B cell (primary cell): Measurements from ENCODE around the gene NINL. TPM values are rescaled to one million over a fixed set of nuclear protein-coding genes. Genes with fewer than 3 reads are reported as not detected.

Source experiments
- ATAC-seq: fragments of 200-7000 bp; cut with Tn5 transposase; one replicate; pipeline ENCODE4 v1.10.0; 2021; ENCODE audit warnings: low read depth, mild to moderate bottlenecking, moderate number of reproducible peaks, moderate library complexity
- CTCF ChIA-PET: fragments of 350-600 bp; sonication (Branson Sonifier 250); formaldehyde crosslinking; loops from one replicate; lab custom pipeline; 2021; ENCODE audit warnings: antibody characterized with exemption, inconsistent platforms; lab: Charles Lee
- POLR2A ChIA-PET: fragments of 350-600 bp; sonication (Branson Sonifier 250); formaldehyde crosslinking; loops from one replicate; lab custom pipeline; 2021; ENCODE audit warnings: antibody characterized with exemption; lab: Charles Lee
- DNase-seq: peaks from one replicate; pipeline ENCODE4 v3.0.0; 2013
- H2AFZ ChIP-seq: 2 replicates; pipeline ENCODE4 v1.6.1; 2012; ENCODE audit warnings: mild to moderate bottlenecking, low read depth, low read length; ENCODE audit not compliant: insufficient read depth, poor library complexity, severe bottlenecking
- H3K27ac ChIP-seq, 2 donors: 1 replicate in 1 of 2; 2 replicates in 1 of 2; pipeline ENCODE4 v1.5.1; 2012 to 2013; ENCODE audit warnings: low read length in 2 of 2, mild to moderate bottlenecking in 2 of 2, moderate library complexity in 1 of 2
- H3K27me3 ChIP-seq, 4 experiments: fragments of 200-600 bp in 1 of 4; sonication (generic) in 1 of 4; replicated peaks in 1 of 4; 1 replicate in 2 of 4; 2 replicates in 2 of 4; pipeline versions ENCODE4 v1.6.1 to v1.7.0; 2013 to 2016; ENCODE audit warnings: low read length in 3 of 4, mild to moderate bottlenecking in 2 of 4, mixed read lengths in 1 of 4, moderate library complexity in 1 of 4; ENCODE audit not compliant: insufficient read depth in 4 of 4, control insufficient read depth in 3 of 4; ENCODE audit errors: control extremely low read depth in 1 of 4
- H3K36me3 ChIP-seq, 2 experiments: replicated peaks in 1 of 2; 1 replicate in 1 of 2; 2 replicates in 1 of 2; pipeline versions ENCODE4 v1.6.1 to v1.7.1; 2013; ENCODE audit warnings: low read length in 1 of 2; ENCODE audit not compliant: insufficient read depth in 2 of 2, control insufficient read depth in 1 of 2; ENCODE audit errors: control extremely low read depth in 1 of 2, extremely low read depth in 1 of 2
- H3K4me1 ChIP-seq, 2 donors: fragments of 200-600 bp in 1 of 2; sonication (generic) in 1 of 2; 1 replicate in 1 of 2; 2 replicates in 1 of 2; pipeline versions ENCODE4 v1.5.1 to v1.6.1; 2013 to 2017; ENCODE audit warnings: low read length in 2 of 2; ENCODE audit not compliant: control insufficient read depth in 2 of 2, insufficient read depth in 2 of 2
- H3K4me2 ChIP-seq: replicated peaks from 2 replicates; pipeline ENCODE3; 2012; ENCODE audit warnings: mild to moderate bottlenecking, low read depth, low read length; ENCODE audit not compliant: poor library complexity, severe bottlenecking
- H3K4me3 ChIP-seq, 5 experiments: fragments of 200-600 bp in 1 of 5; sonication (generic) in 1 of 5; 1 replicate in 3 of 5; 2 replicates in 2 of 5; pipeline versions ENCODE4 v1.5.1 to v1.7.0; 2011 to 2016; ENCODE audit warnings: low read length in 4 of 5, mild to moderate bottlenecking in 4 of 5, low read depth in 2 of 5, control low read depth in 1 of 5, moderate library complexity in 1 of 5; ENCODE audit not compliant: insufficient read depth in 1 of 5; ENCODE audit errors: control extremely low read depth in 1 of 5, extremely low read depth in 1 of 5
- H3K79me2 ChIP-seq: fragments of 200-600 bp; sonication (generic); one replicate; pipeline ENCODE4 v1.6.0; 2016; ENCODE audit warnings: low read length; ENCODE audit not compliant: control insufficient read depth, insufficient read depth
- H3K9ac ChIP-seq: fragments of 200-600 bp; sonication (generic); 2 replicates; pipeline ENCODE4 v1.6.1; 2017; ENCODE audit warnings: mild to moderate bottlenecking, low read length, moderate library complexity
- H3K9me3 ChIP-seq, 3 donors: one replicate each; pipeline versions ENCODE4 v1.6.1 to v1.7.1; 2013; ENCODE audit warnings: low read length in 2 of 3; ENCODE audit not compliant: control insufficient read depth in 2 of 3, insufficient read depth in 1 of 3; ENCODE audit errors: control extremely low read depth in 1 of 3
- H4K20me1 ChIP-seq: 2 replicates; pipeline ENCODE4 v1.6.0; 2012; ENCODE audit warnings: mild to moderate bottlenecking, low read length; ENCODE audit not compliant: insufficient read depth, control insufficient read depth, poor library complexity, severe bottlenecking
- H3K27ac Mint-ChIP-seq: one replicate; pipeline ENCODE4 v1.8.0; 2021; ENCODE audit warnings: mixed read lengths
- H3K27me3 Mint-ChIP-seq: one replicate; pipeline ENCODE4 v1.8.0; 2021; ENCODE audit warnings: mixed read lengths
- H3K4me1 Mint-ChIP-seq: one replicate; pipeline ENCODE4 v1.8.0; 2021; ENCODE audit warnings: mixed read lengths
- H3K4me3 Mint-ChIP-seq: one replicate; pipeline ENCODE4 v1.8.0; 2021; ENCODE audit warnings: mixed read lengths
- H3K9me3 Mint-ChIP-seq: one replicate; pipeline ENCODE4 v1.8.0; 2022; ENCODE audit warnings: mixed read lengths; ENCODE audit not compliant: insufficient read depth
- CTCF ChIP-seq: fragments of 200-600 bp; IDR thresholded peaks from one replicate; pipeline ENCODE4 v1.8.0; 2022; ENCODE audit warnings: antibody characterized with exemption, mild to moderate bottlenecking
- EZH2 ChIP-seq: IDR thresholded peaks from 2 replicates; pipeline ENCODE4 v1.6.1; 2012; ENCODE audit warnings: borderline replicate concordance, low read depth, mild to moderate bottlenecking, moderate library complexity, low read length; ENCODE audit not compliant: insufficient read depth, poor library complexity, severe bottlenecking
- whole genome bisulfite sequencing: methylation state at CpG from one replicate; pipeline ENCODE4 v1.1.5; 2013; ENCODE audit warnings: missing lambda C conversion rate; ENCODE audit not compliant: insufficient coverage; 5-methylcytosine and 5-hydroxymethylcytosine counted together
- intact Hi-C: fragments of 100-400 bp; cut with micrococcal nuclease; formaldehyde crosslinking; loops from one replicate; pipeline ENCODE4 v1.10.0; 2022
- polyA plus RNA-seq: library from polyadenylated mRNA; depleted of rRNA; stranded (reverse); fragments of >200 nt; gene quantifications from 2 replicates; pipeline ENCODE4 v1.2.3, GENCODE V29; 2012
- total RNA-seq, 2 donors: library from RNA; stranded (reverse); fragments of 120-200 nt in 1 of 2; gene quantifications; 1 replicate in 1 of 2; 2 replicates in 1 of 2; pipeline versions ENCODE4 v1.2.3 to v1.2.4, GENCODE V29; 2013 to 2022

Gene NINL
- total and polyA plus RNA-seq, 2 donors (not counting 1 experiment from before 2014, with no cell fraction given): 1.8 to 5.5 TPM

- Histone ChIP-seq H3K79me2 (no peaks in the 10 kb centered on the region), H3K9ac (no peak overlapping the region), H3K9me3 (no peaks in the 10 kb centered on the region), H3K27me3 (no peaks in the 10 kb centered on the region), H3K4me2 (no peak overlapping the region), H2AFZ (no peak overlapping the region), H3K27ac (no peak overlapping the region), H3K4me3 (no peak overlapping the region), H3K36me3 (no peaks in the 10 kb centered on the region), H3K4me1 (no peaks in the 10 kb centered on the region), H4K20me1 (no peaks in the 10 kb centered on the region)
- TF ChIP-seq CTCF (no peak), EZH2 (no peak)
- no peak for ATAC-seq
- Mint-ChIP-seq H3K9me3 (no peaks in the 10 kb centered on the region), H3K4me1 (no peaks in the 10 kb centered on the region), H3K27me3 (no peaks in the 10 kb centered on the region), H3K4me3 (no peak overlapping the region), H3K27ac (no peak overlapping the region)
- CTCF ChIA-PET: no interaction called here
- POLR2A ChIA-PET: no interaction called here
- intact Hi-C loops: no loop called here
- DNase-seq: no peak
- WGBS: 93% methylated on average over 24 of the region's 24 CpGs
These were observed 106.3 kb downstream of the NINL start for GRCh38 chr20:25478889-25479568.

GRCh38 chr20:25477014-25477882 lies 108.1 kb downstream of the NINL start:
- Mint-ChIP-seq H3K27me3 (no peaks in the 10 kb centered on the region), H3K4me3 (no peak overlapping the region), H3K27ac (no peak overlapping the region), H3K4me1 (no peaks in the 10 kb centered on the region), H3K9me3 (no peaks in the 10 kb centered on the region)
- Histone ChIP-seq H3K79me2 (no peaks in the 10 kb centered on the region), H3K9ac (no peak overlapping the region), H3K4me2 (no peak overlapping the region), H3K27ac (no peak overlapping the region), H3K36me3 (no peaks in the 10 kb centered on the region), H3K4me3 (no peak overlapping the region), H2AFZ (no peak overlapping the region), H3K4me1 (no peaks in the 10 kb centered on the region), H3K27me3 (no peaks in the 10 kb centered on the region), H3K9me3 (no peaks in the 10 kb centered on the region), H4K20me1 (no peaks in the 10 kb centered on the region)
- CTCF ChIA-PET: no interaction called here
- ATAC-seq: no peak
- intact Hi-C loops: no loop called here
- 94% methylated on average over 27 of the region's 28 CpGs for WGBS
- no peak for TF ChIP-seq EZH2
- no peak for TF ChIP-seq CTCF
- no peak for DNase-seq
- POLR2A ChIA-PET: no interaction called here
